Nephron progenitor cell (in vitro differentiated cells): ENCODE results near the gene TRPM1.

Experiments used
- DNase-seq: peaks from one replicate; pipeline ENCODE4 v3.0.0; 2021
- H3K27ac Mint-ChIP-seq: 2 replicates; pipeline ENCODE4 v1.8.0; 2021; ENCODE audit warnings: mild to moderate bottlenecking, moderate library complexity, mixed read lengths
- H3K27me3 Mint-ChIP-seq: 2 replicates; pipeline ENCODE4 v1.8.0; 2021; ENCODE audit warnings: mild to moderate bottlenecking, low read depth, mixed read lengths; ENCODE audit not compliant: poor library complexity
- H3K36me3 Mint-ChIP-seq: 2 replicates; pipeline ENCODE4 v1.8.0; 2021; ENCODE audit warnings: low read depth, mixed read lengths
- H3K4me1 Mint-ChIP-seq: 2 replicates; pipeline ENCODE4 v1.8.0; 2021; ENCODE audit warnings: mixed read lengths
- H3K4me3 Mint-ChIP-seq: 2 replicates; pipeline ENCODE4 v1.8.0; 2021; ENCODE audit warnings: mild to moderate bottlenecking, moderate library complexity, mixed read lengths
- H3K9me3 Mint-ChIP-seq: 2 replicates; pipeline ENCODE4 v1.8.0; 2021; ENCODE audit warnings: mild to moderate bottlenecking, moderate library complexity, mixed read lengths
- CTCF ChIP-seq: fragments of 200-600 bp; sonication (generic); IDR thresholded peaks from 2 replicates; pipeline ENCODE4 v1.5.0; 2021; ENCODE audit warnings: antibody characterized with exemption

Gene TRPM1

DNA sequence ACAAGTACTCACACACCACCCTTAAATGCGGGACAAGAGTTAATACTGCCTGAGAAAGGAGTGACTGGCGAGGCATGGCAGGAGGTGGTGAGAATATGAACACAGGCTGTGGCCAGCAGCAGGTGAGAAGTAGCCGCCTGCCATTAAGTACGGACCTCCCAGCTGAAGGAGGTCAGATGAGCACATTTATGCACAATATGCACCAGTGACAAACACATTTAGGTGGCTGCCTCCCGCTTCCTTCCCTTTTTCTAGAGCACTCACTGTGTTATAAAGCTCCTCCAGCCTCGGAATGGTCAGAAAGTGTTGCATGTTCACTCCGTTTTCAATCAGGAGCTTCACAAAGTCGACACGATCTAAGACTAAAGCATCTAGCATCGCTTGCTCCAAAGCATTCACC is 52.4 kb downstream of the TRPM1 start:
- Mint-ChIP-seq H3K9me3 (no peaks in the 10 kb centered on the region), H3K27ac (no peak overlapping the region), H3K4me1 (no peaks in the 10 kb centered on the region), H3K36me3 (no peaks in the 10 kb centered on the region), H3K27me3 (peaks cover 8% of the 10 kb centered on the region), H3K4me3 (no peak overlapping the region)
- no peak for DNase-seq
- TF ChIP-seq CTCF: no peak

- TF ChIP-seq CTCF: no peak
- no peaks in the 10 kb centered on the region for H3K9me3 Mint-ChIP-seq
- DNase-seq: no peak
- no peak overlapping the region for H3K4me3 Mint-ChIP-seq
- peaks cover 13% of the 10 kb centered on the region for H3K27me3 Mint-ChIP-seq
- no peaks in the 10 kb centered on the region for H3K36me3 Mint-ChIP-seq
- no peak overlapping the region for H3K27ac Mint-ChIP-seq
- H3K4me1 Mint-ChIP-seq: peaks cover 7% of the 10 kb centered on the region
Measured at GRCh38 chr15:31047437-31047836, 54.1 kb downstream of the TRPM1 start.

DNA sequence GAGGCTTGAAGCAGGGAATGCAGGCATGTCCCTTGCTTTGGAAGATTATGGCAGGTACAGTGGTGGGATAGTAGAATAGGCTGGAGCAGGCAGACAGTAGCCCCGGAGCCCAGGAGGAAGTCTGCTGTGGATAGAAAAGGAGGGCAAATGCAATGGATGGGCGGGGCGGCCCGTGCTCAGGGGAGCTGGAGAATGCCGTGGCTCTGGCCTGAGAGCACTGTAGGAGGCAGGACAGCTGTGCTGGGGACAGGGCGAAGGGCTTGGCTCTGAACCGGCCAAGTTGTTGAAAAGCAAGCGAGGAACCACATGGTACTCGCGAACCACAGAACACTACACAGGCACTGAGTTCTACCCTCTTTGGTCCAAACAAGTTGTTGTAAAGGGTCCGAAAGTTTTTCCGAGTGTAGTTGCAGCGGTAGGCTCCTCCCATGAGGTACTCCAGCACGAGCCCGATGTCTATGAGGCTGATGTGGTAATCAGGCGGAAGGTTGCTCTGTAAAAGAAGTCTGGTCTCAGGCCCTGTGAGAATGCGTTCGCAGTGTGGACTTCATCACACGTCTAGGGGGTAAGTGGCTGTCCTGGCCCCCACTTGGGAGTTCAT is 54.7 kb downstream of the TRPM1 start:
- TF ChIP-seq CTCF: no peak
- Mint-ChIP-seq H3K4me1 (peaks cover 13% of the 10 kb centered on the region), H3K9me3 (no peaks in the 10 kb centered on the region), H3K36me3 (no peaks in the 10 kb centered on the region), H3K4me3 (no peak overlapping the region), H3K27me3 (peaks cover 8% of the 10 kb centered on the region), H3K27ac (peak overlapping the region; percentile 67)
- DNase-seq: no peak

GRCh38 chr15:31045606-31046005 is 55.9 kb downstream of the TRPM1 start:
- Mint-ChIP-seq H3K27ac (no peak overlapping the region), H3K36me3 (no peaks in the 10 kb centered on the region), H3K4me3 (no peak overlapping the region)

GRCh38 chr15:31042751-31043150 is 58.8 kb downstream of the TRPM1 start:
- DNase-seq: no peak
- Mint-ChIP-seq H3K36me3 (no peaks in the 10 kb centered on the region), H3K9me3 (no peaks in the 10 kb centered on the region), H3K4me1 (peaks cover 17% of the 10 kb centered on the region), H3K27me3 (peaks cover 7% of the 10 kb centered on the region), H3K27ac (no peak overlapping the region), H3K4me3 (no peak overlapping the region)
- TF ChIP-seq CTCF: no peak

More at GRCh38 chr15:31045606-31046005, 55.9 kb downstream of the TRPM1 start:
- no peak for TF ChIP-seq CTCF
- Mint-ChIP-seq H3K27me3 (peaks cover 7% of the 10 kb centered on the region), H3K4me1 (peaks cover 17% of the 10 kb centered on the region), H3K9me3 (no peaks in the 10 kb centered on the region)
- DNase-seq: no peak

GRCh38 chr15:31041610-31042009 is 59.9 kb downstream of the TRPM1 start:
- H3K36me3 Mint-ChIP-seq: no peaks in the 10 kb centered on the region
- no peak for DNase-seq
- no peak for TF ChIP-seq CTCF
- H3K27ac Mint-ChIP-seq: no peak overlapping the region
- peaks cover 12% of the 10 kb centered on the region for H3K27me3 Mint-ChIP-seq
- H3K4me3 Mint-ChIP-seq: no peak overlapping the region
- no peaks in the 10 kb centered on the region for H3K9me3 Mint-ChIP-seq
- H3K4me1 Mint-ChIP-seq: peaks cover 17% of the 10 kb centered on the region
